CD4-positive, alpha-beta T cell treated with Interleukin-15 for 4 hours (primary cell): Measurements from ENCODE around the gene DOCK10.

Experiments
- DNase-seq: peaks from one replicate; pipeline ENCODE4 v3.0.0-alpha.2; 2020; ENCODE audit warnings: low spot score

The DOCK10 gene

GRCh38 chr2:224881846-224882245 lies 160.4 kb downstream of the DOCK10 start:
- no peak for DNase-seq

GRCh38 chr2:224876522-224876921 lies 165.7 kb downstream of the DOCK10 start:
- no peak for DNase-seq

GRCh38 chr2:224875841-224876240 lies 166.4 kb downstream of the DOCK10 start:
- no peak for DNase-seq

GRCh38 chr2:224875153-224875552 lies 167.1 kb downstream of the DOCK10 start:
- DNase-seq, result no peak

GRCh38 chr2:224871813-224872212 lies 170.5 kb downstream of the DOCK10 start:
- no peak for DNase-seq

- DNase-seq, result no peak
Observed at GRCh38 chr2:224870341-224870740, 171.9 kb downstream of the DOCK10 start.

- no peak for DNase-seq
Observed at GRCh38 chr2:224869601-224870233, 172.6 kb downstream of the DOCK10 start.

- no peak for DNase-seq
Observed at GRCh38 chr2:224865016-224865415, 177.3 kb downstream of the DOCK10 start.

GRCh38 chr2:224861266-224861665 lies 181.0 kb downstream of the DOCK10 start:
- DNase-seq, result no peak

- no peak for DNase-seq
Observed at GRCh38 chr2:224860786-224861185, 181.5 kb downstream of the DOCK10 start.

- DNase-seq, result no peak
Observed at GRCh38 chr2:224851811-224852210, 190.5 kb downstream of the DOCK10 start.

- DNase-seq, result no peak
Observed at GRCh38 chr2:224850081-224850480, 192.2 kb downstream of the DOCK10 start.

- no peak for DNase-seq
Observed at GRCh38 chr2:224849264-224849663, 193.0 kb downstream of the DOCK10 start.

GRCh38 chr2:224847961-224848850 lies 194.1 kb downstream of the DOCK10 start:
- DNase-seq, result no peak

GRCh38 chr2:224847381-224847780 lies 194.9 kb downstream of the DOCK10 start:
- DNase-seq, result no peak

- no peak for DNase-seq
Observed at GRCh38 chr2:224846686-224847085, 195.6 kb downstream of the DOCK10 start.

- no peak for DNase-seq
Observed at GRCh38 chr2:224846161-224846560, 196.1 kb downstream of the DOCK10 start.

GRCh38 chr2:224843141-224843540 lies 199.1 kb downstream of the DOCK10 start:
- DNase-seq, result no peak

GRCh38 chr2:224841910-224842309 lies 200.4 kb downstream of the DOCK10 start:
- DNase-seq, result no peak

- no peak for DNase-seq
Observed at GRCh38 chr2:224838335-224838734, 203.9 kb downstream of the DOCK10 start.

- DNase-seq, result no peak
Observed at GRCh38 chr2:224837558-224837957, 204.7 kb downstream of the DOCK10 start.

- no peak for DNase-seq
Observed at GRCh38 chr2:224837066-224837465, 205.2 kb downstream of the DOCK10 start.

GRCh38 chr2:224836263-224836662 lies 206.0 kb downstream of the DOCK10 start:
- DNase-seq, result no peak
